ENCODE results near the gene NCKAP5. TPM values are rescaled to one million over a fixed set of nuclear protein-coding genes. Genes with fewer than 3 reads are reported as not detected.

NCKAP5 gene
- total and polyA plus RNA-seq, 2 of the 8 experiments (the other 6 are each of a cell fraction or from before 2014, with no cell fraction given): 0.27 to 0.86 TPM

- H3K23ac ChIP-seq (ENCODE audit: insufficient read length): no peak overlapping the region
- no peak for DNase-seq (ENCODE audit: low read depth in 1 of 2, low spot score in 2 of 2)
- no peak overlapping the region for H3K56ac ChIP-seq (replicated peaks; ENCODE audit: insufficient read length, low read depth, low read length)
- no peak overlapping the region for H4K5ac ChIP-seq (ENCODE audit: insufficient read length, low read depth, low read length)
- no peak overlapping the region for H2BK20ac ChIP-seq (ENCODE audit: low read length)
- TF ChIP-seq USF2 (IDR thresholded peaks at IDR 0.05; ENCODE audit: low read length) (no peak), HDAC2 (IDR thresholded peaks at IDR 0.05; ENCODE audit: borderline replicate concordance in 1 of 2, low read depth in 2 of 2, low read length in 2 of 2) (no peak), PHF8 (conservative IDR thresholded peaks at IDR 0.05; ENCODE audit: low read depth, low read length) (no peak), SIRT6 (IDR thresholded peaks at IDR 0.05; ENCODE audit: low read length) (no peak), TAF1 (IDR thresholded peaks at IDR 0.05; ENCODE audit: low read depth, low read length) (no peak), E2F6 (IDR thresholded peaks at IDR 0.05) (no peak), TAF7 (optimal IDR thresholded peaks at IDR 0.05; ENCODE audit: borderline replicate concordance, low read depth, low read length) (no peak)
- H3K9me3 ChIP-seq (ENCODE audit: insufficient read depth in 2 of 2, low read depth in 1 of 2, low read length in 1 of 2): no peaks in the 10 kb centered on the region
- H3K4me1 ChIP-seq (replicated peaks in 1 of 4; ENCODE audit: control insufficient read depth in 3 of 4, insufficient read depth in 4 of 4, low read length in 3 of 4): peaks cover 0 to 3% (median 0%) of the 10 kb centered on the region in 4 experiments; a peak in 3 of 7 replicates
- no peaks in the 10 kb centered on the region for H3K79me1 ChIP-seq (ENCODE audit: low read depth, low read length)
- H3K9ac ChIP-seq (replicated peaks in 1 of 4; ENCODE audit: extremely low read depth in 1 of 4, low read depth in 3 of 4, low read length in 3 of 4): no peak overlapping the region
- H2BK120ac ChIP-seq (replicated peaks; ENCODE audit: low read depth, low read length): no peak overlapping the region
- H2AFZ ChIP-seq (ENCODE audit: low read length): no peak overlapping the region
- ChIA-PET POLR2A (ENCODE audit: partially characterized antibody) (no interaction called here), CTCF (ENCODE audit: partially characterized antibody) (interaction anchor here (0.5 to 4.9 kb wide), 8 partner anchors 13 to 272 kb away, joined by 3 to 42 read pairs (median 10); no protein-coding TSS in a partner anchor)
- no peak overlapping the region for H3K18ac ChIP-seq (ENCODE audit: extremely low read depth, low read length)
- no peak overlapping the region for H3K4me2 ChIP-seq (ENCODE audit: insufficient read depth in 1 of 2, low read depth in 2 of 2, low read length in 2 of 2)
- no peak overlapping the region for H3K27ac ChIP-seq (ENCODE audit: low read depth, low read length)
- H3K23me2 ChIP-seq (ENCODE audit: low read depth, low read length): no peaks in the 10 kb centered on the region
- peaks cover 0 to 1% (median 0%) of the 10 kb centered on the region in 4 experiments; a peak in 2 of 7 replicates for H3K27me3 ChIP-seq (replicated peaks in 1 of 4; ENCODE audit: control insufficient read depth in 3 of 4, extremely low read depth in 1 of 4, insufficient read depth in 3 of 4, low read length in 3 of 4)
- no peak overlapping the region for H3K4me3 ChIP-seq (ENCODE audit: extremely low read depth in 1 of 4, insufficient read depth in 2 of 4, low read depth in 3 of 4, low read length in 4 of 4)
- 97% methylated on average over 4 of the region's 4 CpGs; no CpG with 5 or more reads in 1 of the 2 experiments for WGBS, 2 experiments (ENCODE audit: extremely low coverage in 1 of 2, insufficient coverage in 1 of 2, insufficient read length in 1 of 2, insufficient replicate concordance in 2 of 2, low coverage in 1 of 2, low lambda C conversion rate in 2 of 2, missing lambda C conversion rate in 1 of 2)
- no peak overlapping the region for H2AK5ac ChIP-seq (ENCODE audit: low read depth, low read length)
- no peak overlapping the region for H3K4ac ChIP-seq (replicated peaks; ENCODE audit: insufficient read length, low read depth, low read length)
- FAIRE-seq: no peak
- no peaks in the 10 kb centered on the region for H3K79me2 ChIP-seq (ENCODE audit: control insufficient read depth in 1 of 2, insufficient read depth in 2 of 2, low read length in 2 of 2)
- H2BK12ac ChIP-seq (ENCODE audit: low read depth, low read length): no peak overlapping the region
- H4K20me1 ChIP-seq (replicated peaks in 1 of 2; ENCODE audit: control insufficient read depth in 1 of 2, insufficient read depth in 2 of 2, low read length in 2 of 2): no peaks in the 10 kb centered on the region
- no peak overlapping the region for H2BK15ac ChIP-seq (ENCODE audit: low read length)
- no peak overlapping the region for H2BK5ac ChIP-seq (ENCODE audit: low read depth, low read length)
- H3K14ac ChIP-seq (ENCODE audit: insufficient read length): no peak overlapping the region
- no peaks in the 10 kb centered on the region for H3K36me3 ChIP-seq (ENCODE audit: control insufficient read depth in 2 of 4, insufficient read depth in 4 of 4, low read length in 3 of 4)
- no peak overlapping the region for H4K91ac ChIP-seq (replicated peaks; ENCODE audit: insufficient read length, low read length)
- H4K8ac ChIP-seq (ENCODE audit: extremely low read depth, insufficient read depth, low read length): no peak overlapping the region
Observed at GRCh38 chr2:133562558-133562957, 5.7 kb downstream of the NCKAP5 start.
